Fibroblast of the aortic adventitia (primary cell): ENCODE measurements around the gene GLS2. TPM values are rescaled to one million over a fixed set of nuclear protein-coding genes. Genes with fewer than 3 reads are reported as not detected.

Experiments used
- DNase-seq: peaks from one replicate; pipeline ENCODE4 v3.0.0-alpha.2; 2010; ENCODE audit warnings: low read depth
- H3K4me3 ChIP-seq: 2 replicates; pipeline ENCODE4 v1.5.1; 2011; ENCODE audit warnings: low read depth, mild to moderate bottlenecking, control low read depth, low read length, moderate library complexity
- total RNA-seq: library from RNA; depleted of rRNA; stranded (reverse); fragments of >200 nt; gene quantifications from 2 replicates; pipeline ENCODE4 v1.2.3, GENCODE V29; 2012; ENCODE audit warnings: low replicate concordance
- TF ChIP-seq, protein P1 (sequence below): IDR thresholded peaks from 2 replicates; pipeline ENCODE4 v1.5.1; 2011; ENCODE audit warnings: mild to moderate bottlenecking, low read length, control low read depth, inconsistent platforms; ENCODE audit not compliant: insufficient read depth

Gene GLS2
- total RNA-seq, 1 donor = 0.36 TPM

DNA sequence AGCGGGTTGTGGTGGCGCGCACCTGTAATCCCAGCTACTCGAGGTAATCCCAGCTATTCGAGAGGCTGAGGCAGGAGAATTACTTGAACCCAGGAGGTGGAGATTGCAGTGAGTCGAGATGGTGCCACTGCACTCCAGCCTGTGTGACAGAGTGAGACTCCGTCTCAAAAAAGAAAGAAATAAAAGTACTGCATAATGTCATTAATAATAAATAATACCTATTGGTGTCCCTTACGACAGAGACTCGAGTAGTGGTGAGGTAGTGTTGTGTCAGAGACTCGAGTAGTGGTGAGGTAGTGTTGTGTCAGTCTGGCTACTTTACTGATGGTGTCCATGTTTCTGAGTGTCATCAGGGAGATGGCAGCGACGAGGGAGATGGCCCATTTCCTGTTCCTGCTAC, 1.3 kb downstream of the GLS2 start:
- TF ChIP-seq, protein P1, sequence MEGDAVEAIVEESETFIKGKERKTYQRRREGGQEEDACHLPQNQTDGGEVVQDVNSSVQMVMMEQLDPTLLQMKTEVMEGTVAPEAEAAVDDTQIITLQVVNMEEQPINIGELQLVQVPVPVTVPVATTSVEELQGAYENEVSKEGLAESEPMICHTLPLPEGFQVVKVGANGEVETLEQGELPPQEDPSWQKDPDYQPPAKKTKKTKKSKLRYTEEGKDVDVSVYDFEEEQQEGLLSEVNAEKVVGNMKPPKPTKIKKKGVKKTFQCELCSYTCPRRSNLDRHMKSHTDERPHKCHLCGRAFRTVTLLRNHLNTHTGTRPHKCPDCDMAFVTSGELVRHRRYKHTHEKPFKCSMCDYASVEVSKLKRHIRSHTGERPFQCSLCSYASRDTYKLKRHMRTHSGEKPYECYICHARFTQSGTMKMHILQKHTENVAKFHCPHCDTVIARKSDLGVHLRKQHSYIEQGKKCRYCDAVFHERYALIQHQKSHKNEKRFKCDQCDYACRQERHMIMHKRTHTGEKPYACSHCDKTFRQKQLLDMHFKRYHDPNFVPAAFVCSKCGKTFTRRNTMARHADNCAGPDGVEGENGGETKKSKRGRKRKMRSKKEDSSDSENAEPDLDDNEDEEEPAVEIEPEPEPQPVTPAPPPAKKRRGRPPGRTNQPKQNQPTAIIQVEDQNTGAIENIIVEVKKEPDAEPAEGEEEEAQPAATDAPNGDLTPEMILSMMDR = no peak
- H3K4me3 ChIP-seq = no peak overlapping the region
- no peak for DNase-seq

DNA sequence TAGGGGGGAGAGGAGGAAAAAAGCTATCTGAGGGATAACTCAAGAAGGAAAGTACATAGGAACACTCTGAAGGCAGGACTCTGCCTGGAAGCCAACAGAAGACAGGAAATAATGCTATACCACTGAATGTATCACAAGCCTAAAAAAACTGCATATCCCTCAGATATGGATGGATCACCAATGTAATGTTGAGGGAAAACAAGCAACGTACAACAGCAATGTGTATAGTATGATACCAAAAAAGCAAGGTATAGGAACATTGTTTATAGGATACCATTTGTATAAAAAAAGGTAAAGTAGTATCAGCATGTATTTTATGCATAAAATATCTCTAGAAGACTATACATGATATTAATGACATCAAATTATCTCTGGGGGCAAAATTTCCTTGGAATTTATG, 3.4 kb downstream of the GLS2 start:
- TF ChIP-seq, protein P1 = no peak
- no peak for DNase-seq
- H3K4me3 ChIP-seq = no peak overlapping the region

DNA sequence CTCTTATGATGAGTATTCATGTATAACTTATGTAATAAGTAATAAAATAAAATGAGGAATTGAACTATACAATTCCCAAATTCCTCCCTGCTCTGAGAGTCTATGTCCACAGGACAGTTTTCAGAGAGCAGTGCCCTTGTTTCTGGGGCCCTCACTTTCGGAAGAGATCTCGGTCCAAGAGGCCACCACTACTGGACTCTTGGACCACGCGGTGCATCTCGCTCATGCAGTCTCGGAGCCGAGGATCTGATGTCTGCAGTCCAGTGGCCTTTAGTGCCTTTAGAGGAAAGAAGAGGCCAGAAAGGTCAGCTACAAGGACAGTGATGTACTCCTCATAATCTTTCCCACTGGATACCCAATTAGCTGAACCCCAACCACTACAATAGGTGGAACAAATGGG, 8.3 kb downstream of the GLS2 start:
- DNase-seq = no peak
- TF ChIP-seq, protein P1 = no peak
- no peak overlapping the region for H3K4me3 ChIP-seq

DNA sequence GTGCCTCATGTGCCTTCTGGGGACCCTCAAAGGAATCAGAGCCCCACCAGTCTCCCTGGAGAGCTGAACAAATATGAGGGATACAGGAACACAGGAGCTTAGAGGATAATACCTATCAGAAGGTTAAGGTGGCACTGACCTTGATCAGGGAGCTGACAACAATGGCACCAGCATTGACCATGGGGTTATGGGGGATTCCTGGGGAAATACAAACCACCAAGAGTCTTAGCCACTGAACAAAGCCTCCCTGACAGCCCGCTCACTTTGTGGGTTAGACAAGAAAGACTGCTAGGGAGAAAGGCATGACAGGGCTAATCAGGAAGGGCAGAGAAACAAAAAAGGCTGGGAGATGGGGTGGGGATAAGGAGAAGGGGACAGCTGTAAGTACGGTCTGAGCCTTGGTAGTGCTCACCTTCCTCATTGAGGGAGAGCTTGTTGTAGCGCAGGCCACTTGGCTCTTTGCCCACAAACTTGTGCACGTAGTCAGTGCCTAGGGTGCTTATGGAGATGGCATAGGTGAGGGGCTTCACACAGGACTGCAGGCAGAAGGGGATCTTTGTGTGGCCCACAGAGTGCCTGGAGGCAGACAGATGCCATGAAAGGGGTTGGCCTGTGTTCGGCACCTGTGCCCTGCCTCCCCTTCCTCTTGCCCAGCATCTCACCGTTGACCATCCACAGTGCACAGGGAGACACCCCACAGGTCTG, 10.3 kb downstream of the GLS2 start:
- DNase-seq = no peak
- H3K4me3 ChIP-seq = no peak overlapping the region
- TF ChIP-seq, protein P1 = no peak

DNA sequence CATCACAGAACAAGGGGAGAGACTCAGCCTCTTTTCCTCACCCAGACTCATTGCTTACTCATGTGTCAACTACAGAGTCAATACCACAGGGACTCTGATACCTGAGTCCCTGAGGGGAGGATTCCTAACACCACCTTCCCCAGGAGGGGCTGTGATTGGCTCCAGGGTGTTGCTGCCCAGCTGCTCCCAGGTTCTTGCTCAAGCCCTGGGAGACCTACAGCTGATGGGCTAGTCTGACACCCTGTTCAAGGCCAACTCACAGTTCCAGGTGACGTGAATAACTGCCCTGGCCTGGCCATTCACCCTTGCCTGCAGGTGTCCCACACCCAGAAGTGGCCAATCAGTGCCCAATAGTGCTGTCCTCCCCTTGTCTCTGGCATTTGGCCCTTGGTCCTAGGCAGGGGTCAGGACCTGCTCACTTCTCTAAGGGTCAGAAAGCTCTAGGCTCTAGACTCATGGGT, 11.0 kb downstream of the GLS2 start:
- TF ChIP-seq, protein P1 = no peak
- DNase-seq = no peak
- H3K4me3 ChIP-seq = no peak overlapping the region

DNA sequence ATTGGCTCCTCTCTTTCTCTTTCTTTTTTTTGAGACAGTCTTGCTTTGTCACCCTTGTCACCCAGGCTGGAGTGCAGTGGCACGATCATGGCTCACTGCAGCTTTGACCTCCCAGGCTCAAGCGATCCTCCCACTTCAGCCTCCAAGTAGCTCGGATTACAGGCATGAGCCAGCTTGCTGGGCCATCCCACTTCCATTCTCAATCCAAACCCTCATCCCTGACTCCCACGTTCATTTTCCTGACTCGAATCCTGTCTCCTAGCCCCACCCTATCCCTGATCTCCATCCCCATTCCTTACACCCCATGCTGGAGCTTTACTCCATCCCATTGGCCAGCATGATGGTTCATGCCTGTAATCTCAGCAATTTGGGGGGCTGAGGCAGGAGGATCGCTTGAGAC, 11.8 kb downstream of the GLS2 start:
- no peak for DNase-seq
- TF ChIP-seq, protein P1 = no peak
- no peak overlapping the region for H3K4me3 ChIP-seq

DNA sequence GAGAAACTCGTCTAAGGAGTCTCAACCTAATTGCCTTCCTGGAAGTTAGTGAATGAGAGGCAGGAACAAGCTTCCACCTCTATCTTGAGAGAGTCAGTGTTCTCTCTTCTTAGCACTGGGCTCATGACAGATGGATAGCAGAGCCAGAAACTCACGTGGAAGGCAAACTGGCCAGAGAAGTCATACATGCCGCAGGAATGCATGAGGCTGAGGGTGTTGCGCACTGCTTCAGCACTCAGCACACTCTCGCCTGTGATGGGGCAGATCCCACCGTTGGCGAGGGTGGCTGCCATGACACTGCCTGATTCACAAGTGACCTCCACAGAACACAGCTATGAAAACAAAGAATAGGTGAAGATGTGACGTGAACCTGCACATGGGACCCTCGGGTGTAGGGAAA, 13.6 kb downstream of the GLS2 start:
- DNase-seq = no peak
- TF ChIP-seq, protein P1 = no peak
- no peak overlapping the region for H3K4me3 ChIP-seq
